Esophagus muscularis mucosa (tissue), 4 donors: ENCODE results near the gene GRK5.

Experiments used
- EP300 ChIP-seq: sonication (generic); formaldehyde crosslinking; IDR thresholded peaks from one replicate; pipeline ENCODE4 v1.6.1; 2017; ENCODE audit warnings: antibody characterized with exemption
- POLR2A ChIP-seq: fragments of 450-650 bp; IDR thresholded peaks from one replicate; pipeline ENCODE4 v1.6.1; 2017; ENCODE audit warnings: antibody characterized with exemption, moderate library complexity, mild to moderate bottlenecking, low read depth
- POLR2AphosphoS5 ChIP-seq, 2 donors: sonication (generic); formaldehyde crosslinking; IDR thresholded peaks; one replicate each; pipeline ENCODE4 v1.6.1; 2017; ENCODE audit warnings: antibody characterized with exemption in 2 of 2
- TF ChIP-seq, protein P1 (sequence below), 3 experiments: fragments of 200-600 bp in 2 of 3; fragments of 450-650 bp in 1 of 3; sonication (generic) in 2 of 3; IDR thresholded peaks; one replicate each; pipeline ENCODE4 v1.5.1; 2017 to 2019; ENCODE audit warnings: antibody characterized with exemption in 3 of 3, mild to moderate bottlenecking in 2 of 3, moderate library complexity in 1 of 3

DNA sequence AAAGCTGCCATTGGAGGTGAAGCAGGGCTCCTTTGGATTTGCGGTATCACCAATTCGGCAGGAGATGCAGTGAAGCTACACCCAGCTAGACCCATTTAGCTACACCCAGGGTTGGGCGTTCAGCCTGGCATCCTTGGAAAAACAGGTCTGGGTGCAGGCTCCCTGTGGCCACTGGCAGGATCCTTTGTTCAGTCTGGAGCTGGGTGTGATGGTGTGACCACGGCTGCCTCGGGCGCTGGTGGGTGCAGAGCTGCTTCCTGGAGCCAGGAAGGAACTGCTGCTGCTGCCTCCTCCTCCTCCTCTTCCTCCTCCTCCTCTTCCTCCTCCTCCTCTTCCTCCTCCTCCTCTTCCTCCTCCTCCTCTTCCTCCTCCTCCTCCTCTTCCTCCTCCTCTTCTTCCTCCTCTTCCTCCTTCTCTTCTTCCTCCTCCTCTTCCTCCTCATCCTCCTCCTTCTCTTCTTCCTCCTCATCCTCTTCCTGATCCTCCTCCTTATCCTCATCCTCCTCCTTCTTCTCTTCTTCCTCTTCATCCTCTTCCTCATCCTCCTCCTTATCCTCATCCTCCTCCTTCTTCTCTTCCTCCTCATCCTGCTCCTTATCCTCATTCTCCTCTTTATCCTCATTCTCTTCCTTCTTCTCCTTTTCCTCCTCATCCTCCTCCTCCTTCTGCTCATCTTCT lies 84.0 kb downstream of the GRK5 start:
- TF ChIP-seq, protein P1, sequence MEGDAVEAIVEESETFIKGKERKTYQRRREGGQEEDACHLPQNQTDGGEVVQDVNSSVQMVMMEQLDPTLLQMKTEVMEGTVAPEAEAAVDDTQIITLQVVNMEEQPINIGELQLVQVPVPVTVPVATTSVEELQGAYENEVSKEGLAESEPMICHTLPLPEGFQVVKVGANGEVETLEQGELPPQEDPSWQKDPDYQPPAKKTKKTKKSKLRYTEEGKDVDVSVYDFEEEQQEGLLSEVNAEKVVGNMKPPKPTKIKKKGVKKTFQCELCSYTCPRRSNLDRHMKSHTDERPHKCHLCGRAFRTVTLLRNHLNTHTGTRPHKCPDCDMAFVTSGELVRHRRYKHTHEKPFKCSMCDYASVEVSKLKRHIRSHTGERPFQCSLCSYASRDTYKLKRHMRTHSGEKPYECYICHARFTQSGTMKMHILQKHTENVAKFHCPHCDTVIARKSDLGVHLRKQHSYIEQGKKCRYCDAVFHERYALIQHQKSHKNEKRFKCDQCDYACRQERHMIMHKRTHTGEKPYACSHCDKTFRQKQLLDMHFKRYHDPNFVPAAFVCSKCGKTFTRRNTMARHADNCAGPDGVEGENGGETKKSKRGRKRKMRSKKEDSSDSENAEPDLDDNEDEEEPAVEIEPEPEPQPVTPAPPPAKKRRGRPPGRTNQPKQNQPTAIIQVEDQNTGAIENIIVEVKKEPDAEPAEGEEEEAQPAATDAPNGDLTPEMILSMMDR (IDR thresholded peaks at IDR 0.05), result no peak
- TF ChIP-seq POLR2A, result no peak
- TF ChIP-seq EP300, result no peak
- no peak for TF ChIP-seq POLR2AphosphoS5 (IDR thresholded peaks at IDR 0.05)
